NCI-H2227 (cell line): Measurements from ENCODE around the gene CUZD1.
"Not testable (repeated sequence)": the region's sequence is repeated elsewhere in the genome, so short reads cannot be mapped to it uniquely, and the experiment has no call there.

ENCODE experiments used
- DNase-seq: peaks from one replicate; lab custom pipeline; 2025; ENCODE audit not compliant: unreplicated experiment; lab: John Stamatoyannopoulos, UW

The CUZD1 gene, protein sequence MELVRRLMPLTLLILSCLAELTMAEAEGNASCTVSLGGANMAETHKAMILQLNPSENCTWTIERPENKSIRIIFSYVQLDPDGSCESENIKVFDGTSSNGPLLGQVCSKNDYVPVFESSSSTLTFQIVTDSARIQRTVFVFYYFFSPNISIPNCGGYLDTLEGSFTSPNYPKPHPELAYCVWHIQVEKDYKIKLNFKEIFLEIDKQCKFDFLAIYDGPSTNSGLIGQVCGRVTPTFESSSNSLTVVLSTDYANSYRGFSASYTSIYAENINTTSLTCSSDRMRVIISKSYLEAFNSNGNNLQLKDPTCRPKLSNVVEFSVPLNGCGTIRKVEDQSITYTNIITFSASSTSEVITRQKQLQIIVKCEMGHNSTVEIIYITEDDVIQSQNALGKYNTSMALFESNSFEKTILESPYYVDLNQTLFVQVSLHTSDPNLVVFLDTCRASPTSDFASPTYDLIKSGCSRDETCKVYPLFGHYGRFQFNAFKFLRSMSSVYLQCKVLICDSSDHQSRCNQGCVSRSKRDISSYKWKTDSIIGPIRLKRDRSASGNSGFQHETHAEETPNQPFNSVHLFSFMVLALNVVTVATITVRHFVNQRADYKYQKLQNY

DNA sequence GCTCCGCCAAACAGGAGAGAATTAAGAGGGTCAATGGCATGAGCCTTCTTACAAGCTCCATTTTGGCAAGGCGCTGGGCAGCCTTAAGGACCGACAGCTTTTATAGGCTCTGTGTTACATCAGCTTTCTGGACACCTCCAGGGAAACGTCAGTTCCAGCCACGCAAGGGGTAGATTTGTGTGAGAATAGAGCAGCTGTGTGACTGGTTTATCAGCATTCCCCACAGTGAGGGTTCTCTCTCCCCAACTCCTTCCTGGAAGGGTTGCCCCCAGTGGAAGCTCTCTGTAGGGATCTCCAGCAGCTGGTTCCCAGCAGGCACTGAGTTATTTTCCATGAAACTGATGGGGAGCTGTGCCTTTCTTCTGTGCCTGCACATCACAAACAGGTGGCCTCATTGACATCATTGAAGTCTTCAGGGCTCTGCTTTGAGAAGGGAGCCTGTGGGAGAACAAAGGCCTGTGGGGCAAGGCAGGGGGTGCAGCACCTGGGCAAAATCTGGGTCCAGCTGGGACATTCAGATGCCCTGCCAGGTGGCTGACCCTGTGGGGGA, at the start of gene CUZD1:
CUZD1 (minus strand) TSS at position 75 of the 550 bp plus-strand sequence; CDS start at position 61, 14 bp downstream.
- no peak for DNase-seq

DNA sequence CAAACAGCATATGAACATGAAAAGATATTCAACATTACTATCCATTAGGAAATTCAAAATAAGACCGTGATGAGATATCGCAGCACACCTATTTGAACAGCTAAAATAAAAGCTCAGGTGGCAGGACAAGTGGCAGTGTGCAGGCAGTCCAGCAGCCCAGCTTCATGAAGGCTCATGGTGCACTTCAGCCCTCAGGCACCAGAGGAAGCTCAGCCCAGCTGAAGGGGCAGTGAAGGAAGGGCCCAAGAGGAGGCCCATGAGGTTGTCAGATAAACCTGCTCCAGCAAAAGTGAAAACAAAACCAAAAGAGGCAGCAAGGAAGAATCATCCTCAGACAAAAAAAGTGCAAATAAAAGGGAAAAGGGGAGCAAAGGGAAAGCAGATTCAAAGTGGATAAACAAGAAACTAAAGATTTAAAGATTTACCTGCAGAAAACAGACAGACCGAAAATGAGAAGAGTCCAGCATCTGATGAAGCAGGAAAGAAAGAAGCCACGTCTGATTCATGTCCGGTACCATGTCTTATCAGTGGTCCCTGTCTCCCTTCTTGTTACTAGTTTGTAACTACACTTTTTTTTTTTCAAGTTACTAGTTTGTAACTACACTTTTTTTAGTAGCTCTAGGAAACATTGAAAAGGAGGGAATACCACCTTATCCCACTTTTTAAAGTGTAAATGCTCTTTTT, 48.7 kb upstream of the CUZD1 start:
- no peak for DNase-seq

DNA sequence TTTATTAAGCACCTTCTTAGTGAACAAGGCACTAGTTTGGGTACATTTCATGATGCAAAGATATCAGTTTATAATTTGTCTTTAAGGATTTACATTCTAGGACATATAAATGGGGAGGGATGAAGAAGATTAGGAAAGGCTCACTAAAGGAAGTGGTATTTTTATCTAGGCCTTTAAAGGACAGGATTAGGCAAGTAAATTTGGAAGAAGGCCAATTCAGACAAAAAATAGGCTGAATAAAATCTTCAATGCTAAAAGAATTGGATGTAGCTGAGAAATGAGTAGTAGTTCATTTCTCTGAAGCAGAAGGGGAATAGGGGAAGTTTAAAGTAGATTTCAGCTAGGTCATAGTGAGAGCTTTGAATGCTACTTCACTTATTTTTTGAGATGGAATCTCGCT, 38.5 kb upstream of the CUZD1 start:
- no peak for DNase-seq

DNA sequence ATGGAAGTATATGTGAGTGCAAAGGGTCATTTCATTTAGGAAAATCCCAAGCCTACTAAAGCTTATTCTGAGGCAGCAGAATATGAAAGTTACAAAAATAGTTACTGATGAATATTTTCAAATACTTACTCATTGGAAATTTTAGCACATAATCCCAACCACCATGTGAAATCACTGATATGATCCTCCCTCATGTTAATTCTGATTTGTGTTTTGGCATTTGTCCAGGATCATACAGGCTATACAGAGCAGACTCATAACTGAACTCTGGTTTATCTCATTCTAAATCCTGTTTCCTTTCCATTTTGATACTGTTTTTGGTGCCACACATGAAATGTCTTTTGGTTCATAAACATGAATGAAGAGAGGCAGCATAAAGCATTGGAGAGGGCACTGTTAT, 37.1 kb upstream of the CUZD1 start:
- no peak for DNase-seq

DNA sequence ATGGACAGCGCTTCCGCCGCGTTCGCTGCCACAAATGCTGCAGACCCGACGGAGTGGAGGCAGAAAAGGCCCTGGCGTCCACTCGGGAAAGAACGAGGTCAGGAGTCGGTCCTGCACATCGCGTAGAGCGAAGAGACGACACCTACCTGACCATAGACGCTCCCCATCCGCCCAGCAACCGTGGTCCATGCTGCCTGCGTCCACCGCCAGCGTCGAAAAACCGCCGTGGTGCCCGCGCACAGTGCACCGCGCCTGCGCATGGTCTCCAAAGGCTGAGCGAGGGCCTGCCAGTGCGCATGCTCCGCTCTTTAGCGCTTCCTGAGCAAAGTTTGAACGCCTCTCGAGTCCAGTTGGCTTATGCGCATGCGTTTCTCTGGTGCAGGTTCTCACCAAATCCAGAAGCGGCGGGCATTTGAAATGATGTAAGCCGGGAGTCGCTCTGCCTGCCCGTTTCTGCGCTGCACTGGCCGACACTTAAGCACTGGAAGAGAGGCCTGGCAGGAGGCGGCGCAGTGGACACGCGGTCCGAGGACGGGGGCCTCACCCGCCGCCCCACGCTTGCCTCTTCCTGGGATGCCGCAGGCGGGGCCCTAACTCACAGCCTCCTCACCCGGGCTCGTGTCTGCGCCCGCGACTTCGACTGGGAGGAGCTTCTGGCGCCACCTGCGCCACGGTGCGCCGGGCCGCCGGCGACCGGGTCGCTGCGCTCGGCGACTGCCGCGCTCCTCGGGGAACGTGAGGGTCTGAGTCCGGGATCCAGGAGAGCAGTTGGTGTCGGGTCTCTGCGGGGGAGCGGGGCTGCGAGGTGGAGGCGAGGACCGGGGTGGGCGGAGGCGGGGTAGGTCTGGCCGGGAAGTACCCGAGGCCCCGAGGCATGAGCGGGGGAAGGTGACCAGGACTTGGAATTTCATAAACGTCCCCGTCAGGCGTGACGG, 33.9 kb upstream of the CUZD1 start, which contains the start of gene FAM24B:
FAM24B (minus strand) TSS at position 243 of the 935 bp plus-strand sequence. CDS start 29,066 bp downstream, outside the sequence.
- peak; percentile 97 for DNase-seq

DNA sequence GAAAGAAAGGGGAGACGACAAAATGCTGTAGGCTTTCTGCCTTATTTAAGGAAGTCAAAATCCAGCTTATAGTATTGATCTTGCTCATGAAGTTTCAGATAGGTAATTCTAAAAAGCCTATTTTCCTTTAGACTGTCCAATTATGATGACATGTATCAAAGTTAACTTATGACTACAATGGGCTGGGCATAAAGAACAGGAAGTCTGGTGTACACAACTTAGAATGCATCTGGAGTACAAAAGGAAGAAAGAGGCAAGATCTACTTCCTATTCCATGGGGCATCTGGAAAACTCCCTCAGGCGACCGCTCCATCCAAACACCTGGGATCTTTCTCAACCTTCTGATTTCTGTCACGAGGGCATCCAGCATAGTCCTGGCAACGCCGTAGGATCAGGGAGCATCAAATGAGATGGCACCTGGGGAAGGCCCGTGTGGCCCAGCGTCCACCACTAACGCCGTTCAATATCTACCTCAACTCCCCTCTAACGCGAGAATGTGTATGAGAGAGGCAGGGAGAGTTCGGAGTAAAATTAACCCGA, 33.2 kb upstream of the CUZD1 start:
- DNase-seq = peak; percentile 63

DNA sequence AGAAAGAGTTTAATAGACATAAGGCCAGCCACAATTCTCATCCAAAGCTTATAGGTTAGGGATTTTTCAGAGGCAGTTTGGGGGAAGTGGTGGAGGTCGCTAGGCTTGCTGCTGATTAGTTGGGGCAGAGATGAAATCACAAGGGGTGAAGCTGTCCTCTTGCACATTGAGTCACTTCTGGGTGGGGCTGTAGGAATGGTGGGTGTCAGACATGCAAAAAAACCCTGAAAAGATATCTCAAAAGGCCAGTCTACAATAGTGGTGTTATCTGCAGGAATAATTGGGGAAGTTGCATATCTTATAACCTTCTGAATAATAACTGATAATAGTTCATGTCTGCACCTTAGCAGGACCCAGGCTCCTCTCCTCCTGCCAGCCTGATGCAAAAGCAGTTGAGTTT, 31.6 kb upstream of the CUZD1 start:
- no peak for DNase-seq

DNA sequence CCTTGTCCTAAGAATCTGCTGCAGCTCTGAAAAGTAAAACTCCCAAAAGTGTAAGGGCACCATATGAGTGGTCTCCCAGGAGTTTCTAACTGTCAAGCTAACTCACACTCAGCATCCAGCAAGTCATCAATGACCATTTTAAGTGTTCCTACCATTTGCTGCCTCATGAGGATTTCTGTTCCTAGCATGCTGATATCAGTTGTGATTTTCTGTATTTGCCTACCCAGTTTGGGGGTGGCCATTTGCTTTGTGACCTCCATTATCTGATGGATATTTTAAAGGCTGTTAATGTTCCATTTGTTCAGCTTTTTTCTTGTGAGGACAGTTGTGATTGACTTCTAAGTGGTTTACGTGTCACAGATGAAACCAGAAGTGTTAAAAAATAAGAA, 30.8 kb upstream of the CUZD1 start:
- no peak for DNase-seq

DNA sequence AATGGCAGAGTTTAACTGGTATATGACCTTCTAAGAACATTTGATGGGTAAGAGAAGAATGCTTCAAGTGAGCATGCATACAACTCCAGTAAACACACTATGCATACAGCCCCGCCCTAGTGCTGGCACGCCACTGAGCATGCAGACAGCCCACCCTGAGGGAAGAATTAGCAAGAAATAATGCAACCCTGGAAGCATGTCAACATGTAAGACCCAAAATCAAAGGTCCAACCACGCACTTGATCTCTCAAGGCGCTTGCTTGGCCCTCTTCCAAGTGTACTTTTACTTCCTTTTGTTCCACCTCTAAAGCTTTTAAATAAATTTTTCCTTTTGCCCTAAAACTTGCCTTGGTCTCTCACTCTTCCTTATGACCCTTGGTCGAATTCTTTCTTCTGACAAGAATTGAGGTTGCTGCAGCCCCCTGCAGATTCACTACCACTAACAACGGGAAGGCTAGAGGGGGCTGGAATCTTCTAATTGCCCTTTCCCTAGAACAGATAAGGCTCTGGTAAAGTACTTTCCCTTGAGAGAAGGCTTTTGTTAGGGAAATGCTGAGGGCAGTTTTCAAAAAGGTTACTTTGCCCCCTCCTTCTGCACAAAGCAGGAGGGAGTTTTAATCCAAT, 30.3 kb upstream of the CUZD1 start:
- DNase-seq = peak; percentile 9

DNA sequence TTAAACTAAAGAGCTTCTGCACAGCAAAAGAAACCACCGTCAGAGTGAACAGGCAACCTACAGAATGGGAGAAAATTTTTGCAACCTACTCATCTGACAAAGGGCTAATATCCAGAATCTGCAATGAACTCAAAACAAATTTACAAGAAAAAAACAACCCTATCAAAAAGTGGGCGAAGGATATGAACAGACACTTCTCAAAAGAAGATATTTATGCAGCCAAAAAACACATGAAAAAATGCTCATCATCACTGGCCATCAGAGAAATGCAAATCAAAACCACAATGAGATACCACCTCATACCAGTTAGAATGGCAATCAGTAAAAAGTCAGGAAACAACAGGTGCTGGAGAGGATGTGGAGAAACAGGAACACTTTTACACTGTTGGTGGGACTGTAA, 26.3 kb upstream of the CUZD1 start:
- not testable (repeated sequence) for DNase-seq

DNA sequence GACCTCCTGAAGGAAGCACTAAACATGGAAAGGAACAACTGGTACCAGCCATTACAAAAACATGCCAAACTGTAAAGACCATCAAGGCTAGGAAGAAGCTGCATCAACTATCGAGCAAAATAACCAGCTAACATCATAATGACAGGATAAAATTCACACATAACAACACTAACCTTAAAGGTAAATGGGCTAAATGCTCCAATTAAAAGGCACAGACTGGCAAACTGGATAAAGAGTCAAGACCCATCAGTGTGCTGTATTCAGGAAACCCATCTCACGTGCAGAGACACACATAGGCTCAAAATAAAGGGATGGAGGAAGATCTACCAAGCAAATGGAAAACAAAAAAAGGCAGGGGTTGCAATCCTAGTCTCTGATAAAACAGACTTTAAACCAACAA, 23.1 kb upstream of the CUZD1 start:
- DNase-seq = not testable (repeated sequence)

DNA sequence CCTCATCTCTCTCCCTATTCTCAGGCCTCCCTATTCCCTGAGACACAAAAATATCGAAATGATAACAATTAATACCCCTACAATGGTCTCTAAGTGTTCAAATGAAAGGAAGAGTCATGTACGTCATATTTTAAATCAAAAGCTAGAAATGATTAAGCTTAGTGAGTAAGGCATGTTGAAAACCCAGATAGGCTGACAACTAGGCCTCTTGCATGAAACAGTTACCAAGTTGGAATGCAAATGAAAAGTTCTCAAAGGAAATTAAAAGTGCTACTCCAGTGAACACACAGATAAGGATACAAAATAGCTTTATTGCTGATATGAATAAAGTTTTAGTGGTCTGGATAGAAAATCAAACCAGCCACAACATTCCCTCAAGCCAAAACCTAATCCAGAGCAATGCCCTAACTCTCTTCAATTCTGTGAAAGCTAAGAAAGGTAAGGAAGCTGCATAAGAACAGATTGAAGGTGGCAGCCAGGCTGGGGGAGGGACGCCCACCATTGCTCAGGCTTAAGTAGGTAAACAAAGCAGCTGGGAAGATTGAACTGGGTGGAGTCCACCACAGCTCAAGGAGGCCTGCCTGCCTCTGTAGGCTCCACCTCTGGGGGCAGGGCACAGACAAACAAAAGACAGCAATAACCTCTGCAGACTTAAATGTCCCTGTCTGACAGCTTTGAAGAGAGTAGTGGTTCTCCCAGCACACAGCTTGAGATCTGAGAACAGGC, 21.3 kb upstream of the CUZD1 start:
- DNase-seq = not testable (repeated sequence)

DNA sequence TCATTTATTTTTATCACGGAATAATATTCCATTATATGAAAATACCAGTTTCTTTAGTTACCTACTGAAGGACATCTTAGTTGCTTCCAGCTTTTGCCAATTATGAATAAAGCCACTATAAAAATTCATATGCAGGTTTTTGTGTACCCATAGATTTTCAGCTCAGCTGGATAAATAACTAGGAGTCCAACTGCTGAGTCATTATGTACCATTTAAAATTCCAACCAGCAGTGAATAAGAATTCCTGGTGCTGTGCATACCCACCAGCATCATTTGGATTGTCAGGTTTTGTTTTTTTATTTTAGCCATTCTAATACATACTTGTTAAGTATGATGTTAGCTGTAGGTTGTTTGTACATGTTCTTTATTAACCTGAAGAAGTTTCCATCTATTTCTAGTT, 19.2 kb upstream of the CUZD1 start:
- DNase-seq = no peak

DNA sequence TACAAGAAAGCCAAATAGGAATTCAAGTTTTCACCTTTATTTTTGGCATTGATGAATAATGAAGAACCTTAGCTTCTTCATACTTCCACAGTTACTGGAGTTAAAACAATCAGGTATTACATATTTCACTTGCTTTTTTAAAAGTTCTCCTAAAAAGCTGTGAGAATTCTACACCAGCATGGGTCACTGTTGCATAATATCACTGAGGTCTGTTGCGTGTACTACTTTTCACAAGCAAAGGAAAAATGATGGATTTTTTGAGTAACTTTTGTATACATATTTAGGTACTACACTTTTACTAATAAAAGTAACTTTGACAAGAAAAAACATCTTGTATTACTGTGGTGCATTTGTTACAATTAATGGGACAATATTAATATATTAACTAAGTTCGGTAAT, 18.5 kb upstream of the CUZD1 start:
- no peak for DNase-seq

DNA sequence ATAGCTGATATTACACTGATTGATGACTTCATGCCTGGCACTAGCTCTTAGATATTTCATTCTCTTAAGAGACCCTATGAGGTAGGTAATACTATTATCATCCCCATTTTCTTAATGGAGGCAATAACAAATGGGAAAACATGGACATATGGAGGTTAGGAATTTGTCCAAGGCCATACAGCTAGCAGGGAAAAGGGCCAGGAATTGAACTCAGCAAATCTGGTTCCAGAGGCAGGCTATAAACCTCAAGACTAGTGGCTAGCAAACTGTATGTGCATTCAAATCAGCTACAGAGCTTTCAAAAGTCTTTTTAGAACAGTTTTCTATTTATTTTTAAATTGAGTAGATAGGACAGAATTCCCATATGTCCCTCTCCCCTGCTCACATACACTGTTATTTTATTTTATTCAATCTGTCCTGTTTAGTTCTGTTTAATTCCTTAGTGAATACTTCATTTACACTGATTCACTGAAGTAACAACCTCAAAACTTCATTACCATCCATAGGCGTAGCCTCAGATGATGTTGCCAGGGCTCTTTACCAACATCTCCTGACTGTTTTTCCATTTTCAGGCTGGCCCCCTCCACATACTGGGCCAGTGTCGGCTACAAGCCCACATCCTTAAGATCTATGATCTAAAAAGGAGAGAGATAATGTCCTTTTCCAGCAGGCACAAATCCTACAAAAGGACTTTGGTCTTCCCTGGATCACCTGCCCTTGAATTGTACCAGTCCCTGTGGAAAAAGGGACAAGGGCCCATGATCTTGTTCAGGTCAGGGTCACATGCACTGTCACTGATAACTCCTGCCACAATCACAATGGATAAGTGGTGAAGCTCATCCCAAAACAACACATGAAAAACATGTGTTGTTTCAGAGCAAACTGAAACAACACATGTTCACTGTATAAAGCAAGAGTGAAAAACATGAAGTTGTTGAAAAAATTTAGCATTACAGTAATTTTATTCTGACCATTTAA, 17.8 kb upstream of the CUZD1 start:
- no peak for DNase-seq

DNA sequence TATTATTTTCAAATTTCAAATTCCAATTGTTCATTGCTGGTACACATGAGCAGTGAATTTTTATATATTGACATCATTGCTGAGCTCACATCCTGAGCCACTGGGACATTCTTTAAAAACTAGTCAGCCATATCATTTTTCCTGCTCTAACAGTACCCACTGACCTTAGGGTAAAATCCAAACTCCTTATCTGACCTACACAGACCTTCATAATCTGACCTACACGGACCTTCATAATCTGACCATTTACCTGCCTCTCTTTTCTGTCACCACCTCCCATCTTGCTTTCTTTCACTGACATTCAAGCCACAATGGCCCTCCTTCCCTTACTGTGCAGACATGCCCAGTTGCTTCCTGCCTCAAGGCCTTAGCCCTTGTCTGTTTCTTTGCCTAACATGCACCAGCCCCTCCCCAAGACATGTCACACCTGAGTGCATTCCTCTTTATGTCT, 16.1 kb upstream of the CUZD1 start:
- no peak for DNase-seq

DNA sequence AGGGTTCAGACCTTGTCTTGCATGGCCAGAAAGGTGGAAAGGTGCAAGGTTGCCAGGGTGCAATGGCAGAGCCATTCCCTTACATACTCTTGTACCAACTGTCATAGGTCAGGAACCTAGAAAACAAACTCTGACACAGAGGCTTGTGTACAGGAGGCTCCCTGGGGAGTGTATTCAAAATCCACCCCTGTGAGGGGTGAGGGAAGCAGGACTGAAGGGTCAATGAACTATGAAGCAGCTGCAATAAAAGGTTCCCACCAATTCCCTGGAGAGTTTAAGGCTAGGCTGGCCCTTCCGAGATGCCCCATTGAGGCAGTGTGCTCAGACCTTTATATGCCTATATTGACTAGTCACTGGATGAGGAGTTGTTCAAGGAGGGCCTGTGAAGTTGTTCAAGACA, 13.9 kb upstream of the CUZD1 start:
- DNase-seq = no peak

DNA sequence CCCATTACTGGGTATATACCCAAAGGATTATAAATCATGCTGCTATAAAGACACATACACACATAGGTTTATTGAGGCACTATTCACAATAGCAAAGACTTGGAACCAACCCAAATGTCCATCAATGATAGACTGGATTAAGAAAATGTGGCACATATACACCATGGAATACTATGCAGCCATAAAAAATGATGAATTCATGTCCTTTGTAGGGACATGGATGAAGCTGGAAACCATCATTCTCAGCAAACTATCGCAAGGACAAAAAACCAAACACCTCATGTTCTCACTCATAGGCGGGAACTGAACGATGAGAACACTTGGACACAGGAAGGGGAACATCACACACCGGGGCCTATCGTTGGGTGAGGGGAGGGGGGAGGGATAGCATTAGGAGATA, 12.4 kb upstream of the CUZD1 start:
- DNase-seq = not testable (repeated sequence)
